COLO668 (cell line): Measurements from ENCODE around the gene ISCU.

Experiments used
- DNase-seq: peaks from one replicate; lab custom pipeline; 2025; ENCODE audit not compliant: unreplicated experiment; lab: John Stamatoyannopoulos, UW

The ISCU gene

GRCh38 chr12:108602209-108602705, 39.9 kb downstream of the ISCU start:
- no peak for DNase-seq

DNA sequence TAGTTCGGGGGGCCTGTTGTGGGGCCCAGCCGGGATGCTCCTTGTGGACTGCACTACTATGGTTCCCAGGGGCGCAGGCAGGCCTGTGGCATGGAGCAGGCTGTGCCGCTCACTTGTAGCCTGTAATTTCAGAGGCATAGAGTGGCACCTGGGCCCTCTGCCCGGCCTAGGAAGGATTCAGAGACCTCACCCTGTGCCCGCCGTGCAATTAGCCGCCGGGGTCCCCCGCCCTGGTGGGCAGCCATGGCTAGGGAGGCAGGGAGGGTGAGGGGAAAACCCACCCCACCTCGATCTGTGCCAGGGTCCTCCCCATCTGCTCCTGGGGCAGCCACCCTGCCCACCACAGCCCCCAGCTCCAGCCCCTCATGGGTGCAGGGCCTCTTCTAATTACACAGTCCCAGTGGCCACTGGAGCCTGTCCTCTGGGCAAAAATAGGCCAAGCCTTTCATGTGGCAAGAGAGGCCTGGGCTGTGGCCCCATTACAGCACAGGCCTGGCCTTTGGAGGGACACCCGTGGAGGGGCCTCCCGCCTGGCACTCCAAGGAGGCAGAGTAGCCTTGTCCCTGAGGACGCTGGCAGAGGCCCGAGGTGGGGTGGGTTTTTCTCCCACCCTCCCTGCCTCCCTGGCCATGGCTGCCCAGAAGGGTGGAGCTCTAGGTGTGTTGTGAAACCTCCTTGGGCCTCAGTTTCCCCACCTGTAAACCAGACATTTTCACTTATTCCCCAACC, 40.7 kb downstream of the ISCU start:
- DNase-seq: no peak

GRCh38 chr12:108603743-108604142, 41.3 kb downstream of the ISCU start:
- no peak for DNase-seq

DNA sequence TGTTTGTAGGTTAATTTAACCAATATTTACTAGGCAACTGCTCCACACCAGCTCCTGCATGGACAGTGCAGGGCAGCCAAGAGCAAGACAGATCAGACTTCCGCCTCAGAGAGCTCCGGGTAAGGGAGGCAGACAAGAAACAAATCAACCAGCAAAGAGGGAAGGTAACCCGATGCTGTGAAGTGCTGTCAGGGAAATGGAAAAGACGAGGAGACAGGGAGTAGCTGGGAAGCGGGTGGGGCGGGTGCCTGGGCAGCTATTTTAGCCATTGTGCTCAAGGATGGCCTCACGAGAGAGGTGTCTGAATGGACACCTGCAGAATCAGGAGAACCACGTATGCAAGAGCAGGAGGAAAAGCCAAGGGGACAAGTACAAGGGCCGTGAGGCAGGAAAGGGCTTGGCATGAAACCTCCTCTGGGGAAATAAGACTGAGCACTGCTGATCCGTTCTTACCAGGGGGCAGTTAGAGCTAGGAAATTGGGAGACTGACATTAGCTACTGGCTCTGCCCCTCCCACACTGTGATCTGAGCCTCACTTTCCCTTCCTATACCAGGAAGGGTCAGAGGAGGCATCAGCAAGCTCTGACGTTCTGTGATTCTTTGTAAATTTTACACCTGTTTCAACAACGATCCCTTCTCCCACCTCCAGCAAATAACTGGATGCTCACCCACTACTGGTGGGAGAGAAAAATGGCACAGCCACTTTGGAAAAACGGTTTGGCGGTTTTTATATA, 42.0 kb downstream of the ISCU start:
- no peak for DNase-seq

DNA sequence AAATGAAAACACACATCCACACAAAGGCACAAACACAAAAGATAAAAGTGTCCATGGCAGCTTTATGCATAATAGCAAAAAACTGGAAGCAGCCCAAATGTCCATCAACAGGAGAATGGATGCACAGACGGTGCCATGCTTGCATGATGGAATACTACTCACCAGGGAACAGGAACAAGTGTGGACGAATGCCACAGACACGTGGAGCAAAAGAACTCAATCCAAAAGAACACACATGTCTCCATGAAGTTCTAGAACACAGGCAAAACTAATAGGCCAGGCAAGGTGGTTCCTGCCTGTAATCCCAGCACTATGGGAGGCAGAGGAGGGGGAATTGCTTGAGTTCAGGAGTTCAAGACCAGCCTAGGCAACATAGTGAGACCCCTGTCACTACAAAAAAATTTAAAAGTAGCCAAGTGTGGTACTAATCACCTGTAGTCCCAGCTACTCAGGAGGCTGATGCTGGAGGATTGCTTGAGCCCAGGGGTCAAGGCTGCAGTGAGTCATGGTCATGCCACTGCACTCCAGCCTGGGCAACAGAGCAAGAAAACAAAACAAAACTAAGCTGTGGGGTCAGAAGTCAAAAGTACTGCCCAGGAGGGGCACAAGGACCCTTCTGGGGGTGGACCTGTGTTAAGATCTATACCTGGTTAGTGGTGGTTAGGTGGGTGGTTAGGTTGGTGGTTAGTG, 42.7 kb downstream of the ISCU start:
- DNase-seq: no peak

- DNase-seq: no peak
These were observed 43.5 kb downstream of the ISCU start for GRCh38 chr12:108605690-108606406.

DNA sequence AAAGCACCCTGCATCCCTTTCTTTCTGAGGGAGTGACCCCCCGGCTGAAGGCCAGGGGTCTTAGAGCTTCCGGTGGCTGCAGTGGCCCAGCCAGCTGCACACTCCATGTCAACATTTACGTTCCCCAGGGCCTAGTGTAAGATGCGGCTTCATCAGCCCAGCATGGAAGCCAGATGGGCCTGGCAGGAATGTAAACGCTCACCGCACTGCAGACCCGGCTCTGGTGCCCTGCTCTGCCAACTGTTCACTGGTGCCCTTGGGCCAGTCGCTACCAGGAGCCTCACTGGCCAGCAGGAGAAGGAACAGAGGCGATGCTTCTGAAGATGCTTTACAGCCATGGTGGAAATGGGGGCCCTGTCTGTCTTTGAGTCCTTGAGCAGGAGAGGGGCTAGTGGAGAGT, 44.1 kb downstream of the ISCU start:
- no peak for DNase-seq

DNA sequence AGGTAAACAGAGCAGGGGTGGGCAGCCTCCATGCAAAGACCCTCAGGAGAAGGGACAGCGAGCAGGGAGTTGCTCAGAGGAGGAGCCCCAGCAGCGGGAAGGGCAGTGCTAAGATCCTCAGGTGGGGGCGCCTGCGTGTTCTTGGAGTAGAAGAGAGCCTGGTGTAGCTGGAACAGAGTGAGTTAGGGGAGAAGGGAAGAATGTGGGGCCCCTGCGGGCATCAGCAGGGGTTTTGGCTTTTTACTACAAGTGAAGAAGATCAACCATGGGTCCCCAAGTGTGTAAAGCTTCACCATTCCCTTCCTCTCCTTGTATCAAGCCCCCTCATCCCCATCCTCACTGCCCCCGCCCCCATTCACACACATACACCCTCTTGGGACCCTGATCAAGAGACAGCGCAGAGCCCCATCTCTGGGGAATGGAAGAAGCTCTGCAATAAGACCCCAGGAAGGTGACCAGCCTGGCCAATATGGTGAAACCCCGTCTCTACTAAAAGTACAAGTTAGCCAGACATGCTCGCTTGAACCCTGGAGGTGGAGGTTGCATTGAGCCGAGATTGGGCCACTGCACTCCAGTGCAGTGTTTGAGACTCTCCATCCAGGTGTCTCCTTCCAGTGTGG, 45.7 kb downstream of the ISCU start:
- DNase-seq: no peak

DNA sequence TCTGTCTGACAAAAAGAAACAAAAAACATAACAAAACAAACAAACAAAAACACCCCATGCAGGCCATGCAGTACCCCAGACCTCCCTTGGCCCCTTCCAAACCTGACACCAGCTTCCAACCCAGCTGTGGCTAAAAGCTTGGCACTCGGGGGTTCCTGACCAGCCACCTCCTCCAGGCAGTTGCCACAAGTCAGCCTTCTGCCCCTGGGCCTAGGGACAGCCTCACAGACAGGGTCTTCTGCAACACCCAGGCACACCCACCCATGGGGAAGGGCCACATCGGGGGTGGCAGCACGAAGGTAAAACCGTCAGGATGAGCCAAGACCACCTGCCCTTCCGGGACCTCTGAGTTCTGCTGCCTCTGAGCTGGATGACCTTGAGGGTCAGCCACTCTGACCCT, 46.2 kb downstream of the ISCU start:
- DNase-seq: no peak

GRCh38 chr12:108609537-108610335, 47.3 kb downstream of the ISCU start:
- DNase-seq: no peak

- no peak for DNase-seq
These were observed 48.0 kb downstream of the ISCU start for GRCh38 chr12:108610336-108610815.

DNA sequence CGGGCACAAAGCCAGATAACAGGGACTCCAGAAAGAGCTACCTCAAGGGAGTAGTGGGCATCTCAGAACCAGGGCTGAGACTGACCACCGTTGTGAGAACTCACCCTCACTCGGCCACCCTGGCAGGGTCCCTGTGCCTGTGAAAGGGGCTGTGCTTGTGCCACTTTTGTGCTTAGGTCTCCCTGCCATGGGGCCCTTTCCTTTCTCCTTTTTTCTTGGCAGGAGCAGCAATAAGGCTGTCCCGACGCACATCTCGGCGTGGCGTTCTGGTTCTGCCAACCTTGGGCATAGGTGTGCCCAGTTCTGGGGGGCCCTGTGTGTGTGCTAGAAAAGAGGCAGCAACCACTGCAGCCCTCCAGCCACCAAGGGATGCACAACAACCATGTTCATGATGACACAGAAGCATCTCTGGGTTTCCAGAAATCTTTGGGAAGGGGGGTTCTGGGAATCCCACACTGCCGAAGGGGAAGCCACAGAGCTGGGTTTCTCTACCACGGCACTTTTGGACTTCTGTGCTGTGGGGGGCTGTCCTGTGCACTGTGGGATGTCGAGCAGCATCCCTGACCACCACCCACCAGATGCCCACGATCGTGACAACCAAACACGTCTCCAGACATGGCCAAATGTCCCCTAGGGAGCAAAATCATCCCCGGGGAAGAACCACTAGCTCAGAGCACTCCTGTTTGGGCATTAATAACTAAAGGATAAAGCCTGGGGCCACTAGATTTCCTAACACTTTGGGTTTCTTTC, 48.6 kb downstream of the ISCU start:
- DNase-seq: no peak

DNA sequence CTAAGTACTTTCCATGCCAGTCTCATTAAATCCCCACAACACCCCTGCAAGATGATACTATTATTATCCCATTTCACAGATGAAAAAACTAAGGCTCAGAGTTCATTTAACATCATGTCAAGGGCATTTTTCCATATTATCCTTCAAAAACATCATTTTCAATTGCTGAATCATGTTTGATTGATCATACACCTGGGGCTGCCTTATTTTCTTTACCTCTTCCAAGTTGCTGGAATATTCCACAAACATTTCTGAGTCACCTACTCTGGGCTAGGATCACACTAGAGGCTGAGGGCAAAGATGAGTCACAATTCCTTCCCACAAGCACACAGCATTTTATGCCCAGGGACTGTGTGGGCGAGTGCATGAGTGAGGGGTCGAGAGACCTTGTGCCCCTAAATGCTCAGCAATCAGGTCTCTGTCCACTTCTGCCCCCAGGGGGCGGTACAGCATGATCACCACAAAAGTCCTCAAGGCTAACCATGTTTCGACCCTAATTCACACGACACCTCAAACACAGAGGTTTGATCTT, 49.6 kb downstream of the ISCU start:
- DNase-seq: peak; percentile 36

- DNase-seq: peak; percentile 46
These were observed 50.4 kb downstream of the ISCU start for GRCh38 chr12:108612788-108613282.

- DNase-seq: no peak
These were observed 51.2 kb downstream of the ISCU start for GRCh38 chr12:108613548-108613947.

DNA sequence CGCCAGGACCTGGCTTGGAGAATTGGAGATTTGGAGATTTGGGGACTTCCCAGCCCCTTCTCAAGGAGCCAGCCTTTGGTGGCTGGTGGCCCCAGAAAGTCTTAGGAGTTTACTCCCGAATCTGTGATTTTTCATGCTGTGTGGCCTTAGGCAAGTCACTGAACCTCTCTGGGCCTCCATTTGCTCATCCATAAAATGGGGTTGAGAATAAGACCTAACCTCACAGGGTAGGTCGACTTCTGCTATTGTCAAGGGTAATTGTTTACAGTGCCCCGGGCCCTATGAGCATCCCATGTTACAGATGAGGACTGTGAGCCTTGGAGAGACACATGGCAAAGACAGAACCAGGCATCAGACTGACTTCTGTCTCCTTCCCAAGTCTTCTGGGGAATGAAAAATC, 51.6 kb downstream of the ISCU start:
- no peak for DNase-seq

DNA sequence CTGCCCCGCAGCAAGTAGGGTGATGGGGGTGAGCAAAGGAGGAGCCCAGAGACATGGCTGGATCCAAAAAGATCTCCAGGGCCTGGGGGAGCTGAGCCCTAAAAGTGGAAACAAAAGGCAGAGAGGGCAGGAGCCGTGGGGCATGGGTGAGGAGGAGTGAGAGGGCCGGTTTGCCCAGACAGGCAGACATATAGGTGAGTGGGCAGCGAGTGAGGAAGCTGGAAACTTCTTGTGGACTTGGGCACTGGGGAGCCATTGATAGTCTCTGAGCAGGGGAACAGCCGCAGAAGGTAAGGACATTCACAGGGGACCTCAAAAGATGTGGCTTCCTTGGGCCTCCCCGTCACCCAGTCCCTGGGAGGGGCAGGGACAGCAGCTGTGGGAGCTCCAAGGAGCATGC, 52.2 kb downstream of the ISCU start:
- no peak for DNase-seq

- DNase-seq: no peak
These were observed 53.5 kb downstream of the ISCU start for GRCh38 chr12:108615918-108616317.

GRCh38 chr12:108616359-108616758, 54.0 kb downstream of the ISCU start:
- DNase-seq: no peak
